HUES48 (cell line): ENCODE results near the gene NRXN2.
"Not testable (repeated sequence)": the region's sequence is repeated elsewhere in the genome, so short reads cannot be mapped to it uniquely, and the experiment has no call there.

Source experiments
- H3K27ac ChIP-seq: one replicate; pipeline ENCODE4 v1.7.0; 2013; ENCODE audit warnings: low read depth, low read length, inconsistent platforms
- H3K27me3 ChIP-seq: 2 replicates; pipeline ENCODE4 v1.6.1; 2013; ENCODE audit warnings: mild to moderate bottlenecking, low read length; ENCODE audit not compliant: control insufficient read depth, insufficient read depth
- H3K36me3 ChIP-seq: 2 replicates; pipeline ENCODE4 v1.6.1; 2013; ENCODE audit warnings: low read length; ENCODE audit not compliant: control insufficient read depth, insufficient read depth
- H3K4me1 ChIP-seq: 2 replicates; pipeline ENCODE4 v1.6.1; 2013; ENCODE audit warnings: mild to moderate bottlenecking, low read length; ENCODE audit not compliant: control insufficient read depth, insufficient read depth
- H3K4me3 ChIP-seq: 2 replicates; pipeline ENCODE4 v1.5.1; 2013; ENCODE audit warnings: mild to moderate bottlenecking, low read depth, low read length
- H3K9ac ChIP-seq: 2 replicates; pipeline ENCODE4 v1.6.1; 2013; ENCODE audit warnings: mild to moderate bottlenecking, low read depth, low read length, moderate library complexity
- H3K9me3 ChIP-seq: 2 replicates; pipeline ENCODE4 v1.6.1; 2013; ENCODE audit warnings: low read length; ENCODE audit not compliant: control insufficient read depth, insufficient read depth

NRXN2 gene

DNA sequence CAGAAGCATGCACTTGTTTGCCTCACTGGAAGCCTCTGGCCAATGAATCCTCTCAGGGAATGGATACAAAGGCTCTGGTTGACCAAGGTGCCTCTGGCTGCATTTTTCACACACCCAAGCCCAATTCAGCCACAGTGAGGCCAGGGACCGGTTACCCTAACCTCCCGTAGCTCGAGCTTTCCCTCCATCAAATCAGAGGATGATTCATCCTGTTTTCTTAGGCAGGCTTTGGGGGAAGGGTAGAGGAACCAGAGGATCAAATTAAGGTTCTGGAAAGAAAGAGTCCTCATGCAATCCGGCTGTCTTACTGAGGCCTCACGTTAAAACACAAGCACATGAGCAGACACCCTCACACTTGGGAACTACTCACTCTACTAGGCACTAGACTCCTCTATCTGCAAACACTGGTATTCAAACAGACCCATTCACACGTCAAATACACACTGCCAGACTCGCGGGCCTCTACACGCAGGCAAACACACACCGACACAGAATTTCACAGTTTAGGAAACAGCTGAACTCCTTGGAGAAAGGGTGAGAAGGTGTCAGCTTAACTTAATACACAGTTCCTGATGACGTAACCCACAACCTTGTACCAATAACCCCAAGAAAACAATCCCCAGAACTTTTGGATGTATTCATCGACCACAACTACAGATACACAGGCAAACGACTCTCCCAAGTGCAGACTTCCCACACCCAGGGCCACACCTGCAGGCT is 12.4 kb downstream of the NRXN2 start:
- Histone ChIP-seq H3K9ac (no peak overlapping the region), H3K36me3 (no peaks in the 10 kb centered on the region), H3K4me1 (peaks cover 19% of the 10 kb centered on the region), H3K27me3 (peaks cover 50% of the 10 kb centered on the region), H3K4me3 (peak overlapping the region; percentile 41; the same call in 1 of the 2 replicates), H3K9me3 (no peaks in the 10 kb centered on the region), H3K27ac (no peak overlapping the region)

DNA sequence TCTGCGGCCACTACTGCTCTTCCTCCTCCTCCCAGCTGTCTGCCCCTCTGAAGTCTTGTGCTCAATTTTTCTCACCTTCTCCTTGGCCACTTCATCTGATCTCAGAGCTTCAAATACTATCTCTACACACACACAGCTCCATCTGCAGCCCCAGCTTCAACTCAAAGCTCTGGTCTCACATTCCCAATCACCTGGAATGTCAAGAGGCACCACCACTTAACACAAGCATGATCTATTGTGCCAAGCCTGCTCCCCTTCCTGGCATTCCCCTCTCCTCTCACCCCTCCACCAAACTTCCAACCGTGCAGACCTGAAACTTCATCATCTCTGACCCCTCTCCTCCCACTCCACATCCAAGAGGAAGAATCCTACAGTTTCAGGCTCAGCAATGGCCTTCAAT is 17.5 kb downstream of the NRXN2 start:
- H3K27ac ChIP-seq, result no peak overlapping the region
- no peak overlapping the region for H3K4me3 ChIP-seq
- H3K9ac ChIP-seq, result no peak overlapping the region
- H3K9me3 ChIP-seq, result no peaks in the 10 kb centered on the region
- H3K36me3 ChIP-seq, result no peaks in the 10 kb centered on the region
- peaks cover 5% of the 10 kb centered on the region; the same call in 1 of the 2 replicates for H3K4me1 ChIP-seq
- H3K27me3 ChIP-seq, result peaks cover 14% of the 10 kb centered on the region

DNA sequence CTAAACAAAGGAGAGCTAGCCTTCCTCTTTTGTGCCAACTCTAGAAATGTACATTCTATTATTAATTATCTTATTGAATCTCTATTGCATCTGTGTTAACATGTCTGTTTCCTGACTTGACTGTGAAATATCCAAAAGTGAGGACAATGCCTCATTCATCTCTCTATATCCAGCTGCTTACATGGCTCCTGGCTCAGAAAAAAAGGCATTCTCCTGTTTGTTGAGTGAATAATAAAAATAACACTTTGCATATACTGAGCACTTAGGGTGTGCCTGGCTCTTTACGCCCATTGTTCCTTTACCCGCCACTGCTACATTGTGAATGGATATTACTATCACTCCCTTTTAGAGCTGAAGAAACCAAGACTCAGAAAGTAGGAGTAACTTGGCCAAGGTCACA is 19.9 kb downstream of the NRXN2 start:
- no peak overlapping the region for H3K4me3 ChIP-seq
- no peaks in the 10 kb centered on the region for H3K36me3 ChIP-seq
- no peaks in the 10 kb centered on the region for H3K4me1 ChIP-seq
- H3K9me3 ChIP-seq, result no peaks in the 10 kb centered on the region
- H3K27ac ChIP-seq, result no peak overlapping the region
- H3K9ac ChIP-seq, result no peak overlapping the region
- H3K27me3 ChIP-seq, result peaks cover 10% of the 10 kb centered on the region

DNA sequence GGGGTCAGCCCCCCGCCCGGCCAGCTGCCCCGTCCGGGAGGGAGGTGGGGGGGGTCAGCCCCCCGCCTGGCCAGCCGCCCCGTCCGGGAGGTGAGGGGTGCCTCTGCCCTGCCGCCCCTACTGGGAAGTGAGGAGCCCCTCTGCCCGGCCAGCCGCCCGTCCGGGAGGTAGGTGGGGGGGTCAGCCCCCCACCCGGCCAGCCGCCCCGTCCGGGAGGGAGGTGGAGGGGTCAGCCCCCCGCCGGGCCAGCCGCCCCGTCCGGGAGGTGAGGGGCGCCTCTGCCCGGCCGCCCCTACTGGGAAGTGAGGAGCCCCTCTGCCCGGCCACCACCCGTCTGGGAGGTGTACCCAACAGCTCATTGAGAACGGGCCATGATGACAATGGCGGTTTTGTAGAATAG is 21.0 kb downstream of the NRXN2 start:
- not testable (repeated sequence) for H3K4me3 ChIP-seq, H3K9me3 ChIP-seq, H3K27ac ChIP-seq, H3K36me3 ChIP-seq, H3K9ac ChIP-seq, H3K4me1 ChIP-seq
- H3K27me3 ChIP-seq, result peaks cover 10% of the 10 kb centered on the region

DNA sequence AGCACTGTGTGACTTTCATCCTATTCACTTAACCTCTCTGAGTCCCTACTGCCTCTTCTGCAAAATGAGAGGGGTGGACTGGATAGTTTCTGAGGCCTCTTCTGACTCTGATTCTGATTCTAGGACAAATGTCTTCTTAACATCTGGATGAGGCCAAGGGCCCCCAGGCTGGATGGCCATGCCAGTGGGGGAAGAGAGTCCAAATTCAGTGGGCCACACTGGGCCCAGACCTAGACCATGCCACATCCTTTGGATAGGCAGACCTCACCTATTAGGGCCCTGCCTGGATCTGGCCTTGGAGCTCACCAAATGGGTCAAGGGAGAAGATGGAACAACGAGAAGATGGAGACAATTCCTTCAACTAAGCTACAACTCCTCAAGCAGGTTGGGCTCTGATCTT is 24.6 kb downstream of the NRXN2 start:
- no peaks in the 10 kb centered on the region for H3K9me3 ChIP-seq
- 0 out of 2 replicates have a peak, but pooled peaks cover 4% of the 10 kb centered on the region for H3K27me3 ChIP-seq
- H3K27ac ChIP-seq, result no peak overlapping the region
- no peak overlapping the region for H3K4me3 ChIP-seq
- H3K36me3 ChIP-seq, result no peaks in the 10 kb centered on the region
- H3K9ac ChIP-seq, result no peak overlapping the region
- no peaks in the 10 kb centered on the region for H3K4me1 ChIP-seq

DNA sequence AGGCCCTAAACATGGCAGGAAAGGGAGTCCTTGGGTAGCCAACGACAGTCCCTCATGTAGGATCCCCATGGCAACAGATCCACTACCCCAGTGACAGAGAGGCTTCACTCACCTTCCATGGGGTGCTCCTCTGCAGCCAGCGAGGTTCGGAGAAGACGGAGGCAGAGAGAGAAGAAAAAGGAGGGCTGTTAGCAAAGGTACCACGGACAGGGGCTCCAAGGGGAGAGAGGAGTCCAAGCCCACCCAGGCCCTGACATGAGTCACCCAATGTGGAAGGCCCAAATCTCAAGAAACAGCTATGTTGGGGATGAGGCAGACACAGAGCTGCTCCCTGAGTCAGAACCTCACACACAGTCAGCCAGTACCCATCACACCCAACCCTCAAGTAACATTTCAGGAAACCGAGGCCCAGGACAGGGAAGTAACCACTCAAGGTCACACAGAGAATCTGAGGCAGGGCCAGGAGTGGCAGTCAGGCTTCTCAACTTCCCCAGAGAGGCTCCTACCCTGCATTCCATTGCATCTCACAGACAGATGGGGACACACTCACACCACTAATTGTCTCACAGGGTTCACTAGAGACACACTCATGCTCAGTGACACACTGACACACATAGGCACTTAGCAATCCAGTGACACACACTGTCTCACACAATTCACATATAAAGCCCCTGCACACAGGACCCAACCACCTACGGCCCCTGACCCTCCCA is 25.2 kb downstream of the NRXN2 start:
- Histone ChIP-seq H3K9ac (no peak overlapping the region), H3K4me3 (no peak overlapping the region), H3K9me3 (no peaks in the 10 kb centered on the region), H3K27ac (no peak overlapping the region), H3K27me3 (0 out of 2 replicates have a peak, but pooled peaks cover 6% of the 10 kb centered on the region), H3K36me3 (no peaks in the 10 kb centered on the region), H3K4me1 (peaks cover 1% of the 10 kb centered on the region; the same call in 1 of the 2 replicates)

DNA sequence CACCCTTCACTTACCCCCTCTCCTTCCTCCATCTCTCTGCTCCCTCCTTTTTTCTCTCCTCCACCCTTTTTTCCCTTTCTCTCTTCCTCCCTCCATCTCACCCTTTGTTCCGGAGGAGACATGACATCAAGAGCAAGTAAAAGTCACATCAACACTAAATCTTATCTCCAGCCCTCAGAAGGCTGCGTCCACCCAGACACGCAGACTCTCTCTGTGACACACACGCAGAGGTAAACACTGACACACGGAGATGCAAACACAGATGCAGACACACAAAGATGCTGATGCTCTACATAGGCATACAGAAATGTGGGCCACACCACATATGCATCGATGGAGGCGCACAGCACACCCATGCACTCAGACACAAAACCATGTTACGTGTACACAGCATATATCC is 27.0 kb downstream of the NRXN2 start:
- no peak overlapping the region for H3K9ac ChIP-seq
- no peak overlapping the region for H3K4me3 ChIP-seq
- H3K9me3 ChIP-seq, result no peaks in the 10 kb centered on the region
- 0 out of 2 replicates have a peak, but pooled peaks cover 9% of the 10 kb centered on the region for H3K27me3 ChIP-seq
- H3K27ac ChIP-seq, result no peak overlapping the region
- no peaks in the 10 kb centered on the region for H3K36me3 ChIP-seq
- peaks cover 4% of the 10 kb centered on the region for H3K4me1 ChIP-seq

DNA sequence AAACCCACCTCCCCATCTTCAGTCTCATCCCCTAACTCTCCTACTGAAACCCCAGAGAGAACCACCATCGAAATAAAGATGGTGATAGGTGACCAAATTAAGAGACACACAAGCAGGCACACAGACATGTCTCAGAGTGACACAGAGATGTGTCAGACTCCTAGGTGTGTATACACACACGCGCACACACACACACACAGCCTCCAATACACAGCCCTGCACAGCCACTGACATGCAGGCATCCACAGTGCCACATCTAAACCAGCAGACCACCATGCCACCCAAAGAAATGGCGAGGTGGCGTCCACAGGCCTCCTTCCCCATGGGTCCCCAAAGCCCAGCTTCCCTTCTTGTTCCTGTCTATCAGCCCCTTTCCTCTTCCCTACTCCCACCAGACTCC is 27.4 kb downstream of the NRXN2 start:
- no peak overlapping the region for H3K27ac ChIP-seq
- H3K9ac ChIP-seq, result no peak overlapping the region
- H3K4me1 ChIP-seq, result peaks cover 4% of the 10 kb centered on the region
- H3K4me3 ChIP-seq, result no peak overlapping the region
- no peaks in the 10 kb centered on the region for H3K9me3 ChIP-seq
- H3K27me3 ChIP-seq, result 0 out of 2 replicates have a peak, but pooled peaks cover 9% of the 10 kb centered on the region
- H3K36me3 ChIP-seq, result no peaks in the 10 kb centered on the region

DNA sequence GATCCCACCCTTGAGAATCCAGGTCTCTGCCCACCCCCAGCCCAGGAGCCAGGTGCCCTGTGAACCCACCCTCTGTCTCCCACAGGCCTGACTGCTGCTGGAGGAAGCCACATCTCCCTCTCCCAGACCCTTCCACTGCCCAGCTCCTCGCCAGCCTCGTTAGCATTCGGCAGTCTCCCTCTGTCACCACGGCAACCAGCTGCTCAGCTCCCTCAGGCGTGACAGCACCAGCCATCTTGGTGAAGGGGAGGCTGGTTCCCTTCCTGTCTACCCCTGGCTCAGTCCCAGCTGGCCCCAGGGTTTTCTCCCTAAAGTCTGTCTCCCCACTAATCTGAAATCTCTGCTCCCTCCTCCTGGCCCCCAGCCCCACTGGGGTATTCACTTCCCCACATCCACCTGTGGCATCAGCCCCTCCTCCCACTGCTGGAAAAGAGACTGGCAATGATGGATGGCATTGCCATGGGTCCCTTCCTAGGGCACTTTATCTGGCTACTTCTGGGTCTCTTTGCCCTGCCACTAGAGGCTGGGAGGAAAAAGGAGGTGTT is 28.1 kb downstream of the NRXN2 start:
- Histone ChIP-seq H3K27ac (no peak overlapping the region), H3K9ac (no peak overlapping the region), H3K27me3 (0 out of 2 replicates have a peak, but pooled peaks cover 9% of the 10 kb centered on the region), H3K36me3 (no peaks in the 10 kb centered on the region), H3K4me1 (peaks cover 4% of the 10 kb centered on the region), H3K9me3 (no peaks in the 10 kb centered on the region), H3K4me3 (no peak overlapping the region)

DNA sequence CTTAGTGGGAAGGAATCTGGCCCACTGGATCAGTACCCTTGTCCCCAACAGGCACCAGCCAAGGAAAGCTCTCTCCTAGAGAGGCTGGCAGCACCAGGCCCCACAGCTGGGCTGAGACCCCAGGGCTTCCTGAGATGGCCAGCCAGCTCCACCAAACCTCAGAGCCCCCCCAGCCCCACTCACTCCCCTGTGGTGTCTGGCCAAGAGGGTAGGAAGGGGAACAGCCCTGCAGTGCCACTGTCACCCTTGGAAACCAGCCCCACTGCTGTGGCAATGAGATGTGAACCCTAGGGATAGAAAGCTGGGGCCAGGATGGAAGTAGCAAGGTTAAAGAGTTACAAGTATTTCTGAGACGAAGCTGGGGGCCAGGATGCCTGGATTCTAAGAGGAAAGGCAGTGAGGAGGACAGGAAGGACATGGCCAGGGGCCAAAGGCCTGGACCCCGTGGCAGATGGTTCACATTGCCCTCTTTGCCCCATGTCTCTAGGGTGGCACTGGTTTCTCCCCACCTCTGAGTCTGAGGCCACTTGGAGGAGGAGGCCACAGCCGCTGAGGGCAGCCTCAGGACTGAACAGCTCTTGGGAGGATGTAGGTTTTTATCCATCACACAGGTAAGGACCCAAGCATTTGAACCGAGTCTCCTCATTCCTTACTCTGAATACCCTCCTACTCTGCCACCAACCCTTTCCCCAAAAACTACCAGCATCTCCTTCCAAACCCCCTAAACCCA is 28.8 kb downstream of the NRXN2 start:
- peaks cover 4% of the 10 kb centered on the region for H3K4me1 ChIP-seq
- no peak overlapping the region for H3K9ac ChIP-seq
- H3K27ac ChIP-seq, result no peak overlapping the region
- no peak overlapping the region for H3K4me3 ChIP-seq
- H3K27me3 ChIP-seq, result 0 out of 2 replicates have a peak, but pooled peaks cover 9% of the 10 kb centered on the region
- no peaks in the 10 kb centered on the region for H3K9me3 ChIP-seq
- no peaks in the 10 kb centered on the region for H3K36me3 ChIP-seq
